ENCODE data around the gene CFAP53. TPM values are rescaled to one million over a fixed set of nuclear protein-coding genes. Genes with fewer than 3 reads are reported as not detected.
"Not testable (repeated sequence)": the region's sequence is repeated elsewhere in the genome, so short reads cannot be mapped to it uniquely, and the experiment has no call there.

The CFAP53 gene, protein sequence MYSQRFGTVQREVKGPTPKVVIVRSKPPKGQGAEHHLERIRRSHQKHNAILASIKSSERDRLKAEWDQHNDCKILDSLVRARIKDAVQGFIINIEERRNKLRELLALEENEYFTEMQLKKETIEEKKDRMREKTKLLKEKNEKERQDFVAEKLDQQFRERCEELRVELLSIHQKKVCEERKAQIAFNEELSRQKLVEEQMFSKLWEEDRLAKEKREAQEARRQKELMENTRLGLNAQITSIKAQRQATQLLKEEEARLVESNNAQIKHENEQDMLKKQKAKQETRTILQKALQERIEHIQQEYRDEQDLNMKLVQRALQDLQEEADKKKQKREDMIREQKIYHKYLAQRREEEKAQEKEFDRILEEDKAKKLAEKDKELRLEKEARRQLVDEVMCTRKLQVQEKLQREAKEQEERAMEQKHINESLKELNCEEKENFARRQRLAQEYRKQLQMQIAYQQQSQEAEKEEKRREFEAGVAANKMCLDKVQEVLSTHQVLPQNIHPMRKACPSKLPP
- total RNA-seq = not detected
- long read RNA-seq = 0 reads

DNA sequence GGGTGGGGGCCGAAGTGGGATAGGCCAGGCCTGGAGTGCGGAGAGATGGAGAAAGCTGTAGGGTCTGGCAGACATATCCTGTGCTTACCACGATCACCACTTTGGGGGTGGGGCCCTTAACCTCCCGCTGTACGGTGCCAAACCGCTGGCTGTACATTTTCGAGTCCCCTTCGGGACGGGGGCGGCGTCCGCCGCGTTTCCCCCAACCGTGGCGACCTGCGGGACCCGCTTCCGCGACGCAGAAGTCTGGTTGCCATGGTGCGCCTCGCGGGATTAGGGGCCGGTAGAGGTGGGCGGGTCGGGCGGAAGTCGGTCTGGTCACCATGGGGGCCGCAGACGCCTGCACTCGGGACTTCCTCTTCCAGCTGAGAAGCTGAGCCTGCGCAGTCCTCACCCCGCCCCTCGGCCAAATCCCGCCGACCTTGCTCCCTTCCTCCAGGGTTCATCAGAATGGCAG is at the start of gene CFAP53:
Gene CFAP53 (minus strand): TSS at position 248 of the 457 bp plus-strand sequence. CDS start 91 bp downstream, at position 157.
- peak; percentile 96 for DNase-seq (ENCODE audit: missing footprints)
- ATAC-seq = peak; percentile 98
- intact Hi-C loops (cut with DNase I) = no loop called here

DNA sequence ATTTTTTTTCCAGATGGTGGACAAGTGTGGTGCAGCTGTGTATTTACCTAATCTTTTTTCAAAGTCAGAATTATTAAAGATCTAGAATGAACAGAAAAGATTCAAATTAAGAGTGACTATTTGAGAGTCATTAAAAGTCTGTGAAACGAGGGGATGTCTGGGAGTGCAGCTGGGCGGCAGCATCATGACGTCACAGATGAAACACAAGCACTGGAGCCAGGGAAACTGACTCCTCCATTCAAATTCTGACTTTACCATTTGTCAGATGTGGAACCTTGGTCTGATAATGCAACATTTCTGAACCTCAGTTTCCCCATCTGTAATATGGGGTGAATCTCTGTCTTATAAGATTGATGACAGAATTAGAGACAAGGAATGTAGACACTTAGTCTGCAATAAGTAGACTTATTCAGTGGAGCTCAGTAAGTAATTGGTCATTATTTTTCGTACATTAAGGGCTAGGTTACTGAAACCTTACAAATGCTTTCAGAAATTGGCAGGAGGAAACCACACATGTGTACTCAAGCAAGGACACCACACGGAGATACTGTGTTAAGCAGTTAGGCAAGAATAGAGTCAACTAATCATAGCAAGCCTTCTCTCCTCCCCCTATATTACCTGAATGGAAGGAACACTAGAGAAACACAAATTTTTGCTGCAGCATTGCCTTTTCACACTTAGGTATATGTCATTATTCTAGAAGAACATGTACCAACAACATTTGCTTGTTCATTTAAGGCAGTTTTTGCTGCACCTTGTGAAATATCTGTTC is 49.0 kb upstream of the CFAP53 start:
- DNase-seq (ENCODE audit: missing footprints) = no peak
- ATAC-seq = no peak
- intact Hi-C loops (cut with DNase I) = no loop called here

DNA sequence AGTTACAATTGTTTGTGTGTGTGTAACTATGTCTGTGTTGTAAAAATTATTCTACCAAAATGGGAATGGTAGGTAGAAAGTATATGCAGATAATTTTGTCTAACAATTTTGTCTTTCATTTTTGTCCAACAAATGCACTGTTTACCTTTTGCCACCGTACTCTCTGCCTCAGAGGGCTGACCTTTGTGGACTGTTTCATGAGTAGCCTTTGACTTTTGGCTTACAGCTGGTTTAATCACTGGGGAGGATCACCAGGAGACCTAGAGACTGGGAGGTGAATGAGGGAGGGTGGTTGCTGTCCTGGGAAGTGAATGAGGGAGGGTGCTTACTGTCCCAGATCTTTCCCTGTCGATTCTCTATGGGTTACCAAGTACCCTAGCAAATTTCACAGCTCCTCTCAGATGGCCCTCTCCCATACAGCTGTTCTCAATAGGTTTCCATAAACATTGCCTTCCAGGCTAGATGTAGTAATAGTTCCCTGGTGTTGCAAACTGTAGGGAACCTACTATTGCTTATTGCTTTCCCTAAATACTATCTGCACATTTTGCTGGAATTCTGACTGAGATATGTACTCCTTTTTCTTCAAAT is 47.7 kb upstream of the CFAP53 start:
- no peak for DNase-seq (ENCODE audit: missing footprints)
- intact Hi-C loops (cut with DNase I) = no loop called here

DNA sequence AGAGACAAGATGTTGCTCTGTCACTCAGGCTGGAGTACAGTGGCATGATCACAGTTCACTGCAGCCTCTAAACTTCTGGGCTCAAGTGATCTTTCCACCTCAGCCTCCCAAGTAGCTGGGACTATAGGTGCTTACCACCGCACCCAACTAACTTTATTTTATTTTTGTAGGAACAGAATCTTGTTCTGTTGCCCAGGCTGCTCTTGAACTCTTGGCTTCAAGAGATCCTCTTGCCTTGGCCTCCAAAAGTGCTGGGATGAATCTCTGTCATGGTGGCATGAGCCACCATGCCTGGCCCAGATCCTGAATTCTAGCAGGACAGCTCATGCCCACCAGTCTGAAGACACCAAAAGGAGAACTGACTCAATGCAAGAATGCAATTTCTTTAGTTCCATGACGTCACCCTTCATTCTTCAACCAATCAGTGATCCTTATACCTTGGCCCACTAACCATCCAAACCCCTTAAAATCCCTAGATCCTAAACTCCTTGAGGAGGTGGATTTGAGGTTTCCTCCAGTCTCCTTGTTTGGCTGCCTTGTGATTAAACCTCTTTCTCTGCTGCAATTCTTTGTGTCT is 46.8 kb upstream of the CFAP53 start:
- DNase-seq (ENCODE audit: missing footprints) (no peak), ATAC-seq (no peak)
- intact Hi-C loops (cut with DNase I) = no loop called here

More for the DNA sequence above, 47.7 kb upstream of the CFAP53 start:
- no peak for ATAC-seq

DNA sequence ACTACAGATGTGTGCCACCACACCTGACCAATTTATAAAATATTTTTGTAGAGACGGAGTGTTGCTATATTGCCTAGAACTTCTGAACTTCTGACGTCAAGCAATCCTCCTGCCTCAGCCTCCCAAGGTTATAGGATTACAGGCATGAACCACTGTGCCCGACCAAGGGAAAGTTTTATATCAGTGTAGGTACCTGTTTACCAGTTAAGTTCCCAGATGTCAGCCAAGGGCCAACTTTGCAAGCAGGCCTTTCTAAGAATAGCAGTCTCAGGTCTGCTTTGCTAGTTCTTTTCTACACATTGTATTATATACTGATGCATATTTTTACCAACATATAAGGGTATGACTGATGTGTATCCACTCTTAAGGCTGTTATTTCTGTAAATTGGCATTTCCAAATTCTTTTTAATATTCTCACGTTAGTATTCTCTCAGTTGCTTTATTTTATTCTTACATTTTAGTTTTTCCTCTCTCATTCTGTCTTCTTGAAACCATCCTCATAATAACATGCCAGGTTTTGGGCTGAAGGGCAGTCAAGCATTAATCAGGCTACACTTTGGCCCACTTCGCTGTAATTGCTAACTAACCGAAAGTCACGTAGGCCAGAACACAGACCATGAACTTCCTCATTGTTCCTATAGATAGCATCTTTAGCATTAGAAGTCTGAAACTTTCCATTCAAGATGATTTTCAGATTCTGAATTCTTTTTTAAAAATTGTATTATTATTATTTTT is 46.2 kb upstream of the CFAP53 start:
- intact Hi-C loops (cut with DNase I) = no loop called here
- no peak for ATAC-seq
- no peak for DNase-seq (ENCODE audit: missing footprints)

DNA sequence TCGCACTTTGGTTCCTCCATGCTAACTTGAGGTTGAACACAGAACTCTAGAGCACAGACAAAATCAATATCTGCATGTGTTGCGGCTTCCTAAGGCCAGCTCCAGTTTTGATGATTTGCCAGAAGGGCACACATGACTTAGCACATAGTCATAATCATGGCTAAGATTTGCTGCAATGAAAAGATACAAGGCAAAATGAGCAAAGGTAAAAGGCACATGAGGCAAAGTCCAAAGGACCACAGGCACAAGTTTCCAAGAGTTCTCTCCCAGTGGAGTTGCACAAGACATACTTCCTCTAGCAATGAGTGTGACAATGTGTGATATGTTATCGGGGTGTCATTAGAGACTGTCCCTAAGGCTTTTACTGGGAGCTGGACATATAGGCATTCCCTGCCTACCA is 45.4 kb upstream of the CFAP53 start:
- ATAC-seq (no peak), DNase-seq (ENCODE audit: missing footprints) (no peak)
- intact Hi-C loops (cut with DNase I) = no loop called here

DNA sequence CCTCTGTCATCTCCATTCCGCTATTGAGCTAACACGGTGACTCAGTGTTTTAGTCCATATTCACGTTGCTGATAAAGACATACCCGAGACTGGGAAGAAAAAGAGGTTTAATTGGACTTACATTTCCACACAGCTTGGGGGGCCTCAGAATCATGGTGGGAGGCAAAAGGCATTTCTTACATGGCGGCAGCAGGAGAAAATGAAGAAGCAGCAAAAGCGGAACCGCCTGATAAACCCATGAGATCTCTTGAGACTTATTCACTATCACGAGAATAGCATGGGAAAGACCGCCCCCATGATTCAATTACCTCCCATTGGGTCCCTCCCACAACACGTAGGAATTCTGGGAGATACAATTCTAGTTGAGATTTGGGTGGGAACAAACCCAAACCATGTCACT is 43.8 kb upstream of the CFAP53 start:
- no peak for DNase-seq (ENCODE audit: missing footprints)
- intact Hi-C loops (cut with DNase I) = no loop called here
- no peak for ATAC-seq

DNA sequence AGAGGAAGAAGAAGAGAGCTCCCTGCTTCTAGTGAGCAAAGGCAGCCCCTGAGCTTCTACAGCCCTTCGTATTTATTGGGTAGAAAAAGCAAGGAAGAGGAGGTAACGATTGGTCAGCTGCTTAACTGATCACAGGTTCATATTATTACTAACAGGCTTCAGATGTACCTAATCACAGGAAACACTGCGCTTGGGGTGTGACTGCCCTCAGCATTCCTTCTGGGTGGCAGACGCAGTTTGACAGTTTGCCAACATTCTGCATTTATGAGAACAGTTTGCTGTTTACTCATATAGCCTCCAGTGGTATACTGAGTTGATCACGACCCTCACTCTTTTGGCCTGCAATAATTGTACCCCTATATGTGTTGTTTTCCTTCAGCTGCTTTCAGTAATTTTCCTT is 42.6 kb upstream of the CFAP53 start:
- intact Hi-C loops (cut with DNase I); DNase-seq (ENCODE audit: missing footprints); ATAC-seq: not testable (repeated sequence)

DNA sequence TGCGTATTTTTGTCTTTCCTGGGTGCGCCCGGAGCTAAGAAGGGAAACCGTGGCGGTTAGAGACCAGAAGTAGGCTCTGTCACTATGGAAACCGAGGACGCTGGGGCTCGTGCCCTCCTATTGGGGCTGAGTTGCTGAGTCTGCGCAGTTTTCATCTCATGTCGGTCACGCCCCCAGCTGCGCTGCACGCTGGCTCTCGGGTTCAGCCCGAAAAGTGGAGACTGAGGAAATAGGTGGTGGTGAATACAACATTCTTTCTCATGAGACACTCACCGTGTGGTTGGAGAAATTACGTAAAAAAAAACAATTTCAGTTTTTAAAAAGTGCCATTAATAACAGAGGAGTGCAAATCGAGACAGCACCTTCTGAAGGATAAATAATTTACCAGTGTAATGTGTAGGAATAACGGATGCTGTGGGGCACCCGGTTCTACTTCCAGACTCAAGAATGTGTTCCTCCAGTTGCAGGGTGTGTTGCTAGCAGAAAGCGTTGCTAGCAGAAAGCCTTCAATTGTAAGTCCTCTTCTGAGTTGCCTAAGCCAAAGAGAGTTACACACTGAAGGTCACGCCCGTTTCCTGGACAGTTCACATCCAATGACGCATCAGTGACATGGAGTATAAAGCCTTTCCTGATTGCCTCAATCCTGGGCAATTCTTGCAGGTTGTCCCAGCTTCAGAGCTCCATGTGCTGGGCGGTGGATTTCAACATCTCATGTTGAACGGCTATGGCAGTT is 41.6 kb upstream of the CFAP53 start:
- ATAC-seq (peak; percentile 98), DNase-seq (ENCODE audit: missing footprints) (peak; percentile 96)
- intact Hi-C loops (cut with DNase I) = no loop called here

DNA sequence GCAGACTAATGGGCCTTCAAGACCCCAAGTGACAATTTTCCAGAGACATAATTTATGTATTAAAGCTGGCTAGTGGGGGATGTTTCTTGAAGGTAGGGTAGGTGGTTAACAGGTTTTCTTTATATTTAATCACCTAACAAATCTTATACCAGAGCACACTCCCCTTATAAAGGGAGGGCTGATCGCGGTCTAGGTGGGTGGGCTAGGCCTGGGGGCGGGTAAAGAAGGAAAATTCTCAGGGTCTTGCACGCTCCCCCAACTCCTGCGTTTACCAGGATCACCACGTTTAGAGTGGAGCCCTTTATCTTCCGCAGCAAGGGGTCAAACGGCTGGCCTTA is 41.1 kb upstream of the CFAP53 start:
- ATAC-seq (peak; percentile 18), DNase-seq (ENCODE audit: missing footprints) (no peak)
- intact Hi-C loops (cut with DNase I) = no loop called here

DNA sequence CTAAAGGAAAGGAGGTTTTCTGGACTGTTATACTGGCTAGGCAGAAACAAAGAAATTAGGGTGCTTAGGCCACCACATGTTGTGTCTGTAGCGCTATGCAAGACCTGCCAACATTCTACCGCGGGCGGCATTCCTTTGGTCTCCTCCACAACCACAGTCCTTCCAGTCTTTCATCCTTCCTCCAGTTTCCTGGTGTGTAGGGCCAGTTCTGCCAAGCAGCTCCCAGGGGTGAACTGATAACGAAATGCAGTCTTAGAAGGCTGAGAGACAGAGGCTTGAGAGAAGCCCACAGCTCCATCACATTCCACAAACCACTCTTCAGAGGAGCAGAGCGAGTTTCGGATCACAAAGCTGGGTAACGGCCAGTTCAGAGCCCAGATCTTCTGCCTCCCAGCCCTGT is 40.6 kb upstream of the CFAP53 start:
- DNase-seq (ENCODE audit: missing footprints) = peak; percentile 68
- ATAC-seq = no peak
- intact Hi-C loops (cut with DNase I) = no loop called here

DNA sequence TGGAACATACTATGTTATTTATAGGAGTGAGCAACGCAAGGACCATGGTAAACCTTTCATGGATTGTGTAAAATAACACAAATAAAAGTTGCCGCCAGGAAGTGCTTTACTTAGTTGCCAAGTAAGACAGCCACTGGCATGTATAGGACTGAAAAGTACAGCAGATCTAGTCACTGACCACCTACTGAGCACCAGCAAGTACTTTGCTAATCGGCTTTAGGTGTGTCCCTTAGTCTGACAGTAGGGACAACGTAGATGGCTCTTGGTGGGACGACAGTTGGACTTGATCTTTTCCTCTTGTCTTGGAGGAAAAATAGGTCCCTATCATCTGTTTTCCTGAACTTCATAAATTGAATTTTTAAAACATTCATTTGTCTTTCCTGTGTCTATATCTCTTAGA is 34.8 kb upstream of the CFAP53 start:
- intact Hi-C loops (cut with DNase I) = no loop called here
- ATAC-seq (no peak), DNase-seq (ENCODE audit: missing footprints) (no peak)

DNA sequence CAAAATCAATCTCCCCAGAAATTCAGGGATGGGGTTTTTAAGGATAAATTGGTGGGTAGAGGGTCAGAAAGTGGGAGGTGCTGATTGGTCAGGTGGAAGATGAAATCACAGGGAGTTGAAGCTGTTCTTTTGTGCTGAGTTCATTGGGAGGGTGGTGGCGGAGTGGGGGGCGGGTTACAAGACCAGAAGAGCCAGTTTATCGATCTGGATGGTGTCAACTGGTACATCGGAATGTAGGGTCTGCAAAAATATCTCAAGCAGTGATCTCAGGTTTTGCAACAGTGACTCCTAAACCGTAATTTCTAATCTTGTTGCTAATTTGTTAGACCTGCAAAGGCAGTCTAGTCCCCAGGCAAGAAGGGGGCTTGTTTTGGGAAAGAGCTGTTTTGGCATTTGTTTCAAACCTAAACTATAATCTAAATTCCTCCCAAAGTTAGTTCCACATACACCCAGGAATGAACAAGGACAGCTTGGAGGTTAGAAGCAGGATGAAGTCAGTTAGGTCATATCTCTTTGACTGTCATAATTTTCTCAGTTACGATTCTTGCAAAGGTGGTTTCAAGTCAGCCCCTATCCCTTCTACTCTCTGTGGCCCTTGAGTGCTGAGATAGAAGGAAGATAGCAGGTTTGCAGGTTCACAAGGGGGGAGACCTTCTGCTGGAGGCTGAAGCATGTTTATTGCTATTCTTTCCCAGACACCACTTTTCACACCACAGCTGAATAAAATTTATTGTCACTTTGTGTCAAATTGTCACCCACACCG is 33.5 kb upstream of the CFAP53 start:
- no peak for ATAC-seq
- intact Hi-C loops (cut with DNase I) = no loop called here

DNA sequence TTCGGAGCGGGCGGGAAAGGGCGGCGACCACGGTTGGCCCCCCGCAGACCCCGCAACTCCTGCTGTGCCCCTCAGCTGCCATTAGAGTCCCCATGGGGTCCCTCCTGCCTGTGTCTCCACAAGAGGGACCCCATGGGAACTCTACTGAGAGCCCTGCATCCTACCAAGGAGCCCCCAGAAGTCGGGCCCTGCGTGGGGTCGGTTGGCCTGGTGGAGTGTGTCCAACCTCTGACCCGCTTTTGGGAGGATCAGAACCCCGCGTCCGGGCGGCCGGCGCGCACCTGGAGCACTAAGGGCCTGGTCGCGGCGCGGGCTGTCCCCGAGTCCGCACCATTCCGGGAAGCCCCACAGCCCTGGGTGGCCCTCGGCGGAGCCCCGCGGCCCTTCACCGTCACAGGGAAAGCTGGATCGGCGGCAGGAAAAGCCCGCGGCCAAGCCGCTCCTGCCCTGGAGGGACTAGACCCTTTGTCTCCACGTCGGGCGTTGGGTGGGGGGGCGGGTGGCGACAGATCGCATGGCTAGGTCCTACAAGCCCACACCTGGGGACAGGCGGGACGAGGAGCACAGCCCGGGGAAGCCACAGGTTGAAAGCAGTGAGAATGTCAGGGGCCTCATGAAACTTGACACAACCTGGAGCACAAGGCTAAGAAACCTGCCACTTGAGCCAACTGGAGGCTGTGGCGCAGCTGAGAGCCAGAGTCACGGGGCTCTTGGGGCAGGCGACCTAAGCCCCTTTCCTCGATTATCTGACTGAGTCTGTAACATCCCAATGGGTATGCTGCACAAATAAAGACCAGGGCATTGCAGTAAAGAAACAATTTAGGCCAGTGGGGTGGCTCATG is 32.4 kb upstream of the CFAP53 start:
- intact Hi-C loops (cut with DNase I) = no loop called here
- ATAC-seq (no peak), DNase-seq (ENCODE audit: missing footprints) (no peak)

More for the DNA sequence above, 33.5 kb upstream of the CFAP53 start:
- DNase-seq (ENCODE audit: missing footprints) = no peak

DNA sequence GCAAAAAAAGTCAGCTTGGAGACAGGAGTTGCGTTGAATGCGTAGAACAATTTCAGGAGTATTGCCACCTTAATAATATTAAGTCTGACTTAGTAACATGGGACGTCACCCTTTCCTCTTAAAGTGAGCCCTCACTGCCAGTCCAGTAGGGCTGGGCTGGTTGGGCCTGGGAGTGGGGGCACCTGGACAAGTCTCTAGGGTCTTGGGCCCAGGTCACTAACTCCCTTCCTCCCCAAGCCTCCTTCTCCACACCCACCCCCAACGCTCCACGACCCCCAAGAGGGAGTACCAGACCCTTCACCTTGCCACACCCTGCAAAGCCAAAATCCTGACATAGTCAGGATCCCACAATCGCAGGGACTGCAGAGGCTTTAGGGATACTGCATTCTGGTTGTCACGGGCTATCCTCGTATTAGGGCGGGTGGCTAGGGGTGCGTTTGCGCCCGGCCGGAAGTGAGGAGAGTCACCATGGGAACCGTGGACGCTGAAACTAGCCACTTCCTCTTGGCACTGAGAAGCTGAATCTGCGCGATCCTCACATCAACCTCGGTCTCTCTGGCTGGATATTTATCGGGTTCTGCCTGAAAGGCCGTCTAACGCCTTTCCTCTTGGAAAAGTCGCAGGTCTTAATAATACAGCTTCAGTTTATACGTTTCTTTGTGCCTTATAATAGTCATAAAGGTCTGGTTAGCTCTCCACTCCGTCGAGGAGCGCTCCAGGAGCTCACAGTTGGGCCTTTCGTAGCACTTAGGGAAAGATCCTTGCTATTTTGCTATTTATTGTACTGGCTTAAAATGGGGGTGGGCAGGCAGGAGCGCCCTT is 31.5 kb upstream of the CFAP53 start:
- intact Hi-C loops (cut with DNase I) = no loop called here
- ATAC-seq = peak; percentile 89

DNA sequence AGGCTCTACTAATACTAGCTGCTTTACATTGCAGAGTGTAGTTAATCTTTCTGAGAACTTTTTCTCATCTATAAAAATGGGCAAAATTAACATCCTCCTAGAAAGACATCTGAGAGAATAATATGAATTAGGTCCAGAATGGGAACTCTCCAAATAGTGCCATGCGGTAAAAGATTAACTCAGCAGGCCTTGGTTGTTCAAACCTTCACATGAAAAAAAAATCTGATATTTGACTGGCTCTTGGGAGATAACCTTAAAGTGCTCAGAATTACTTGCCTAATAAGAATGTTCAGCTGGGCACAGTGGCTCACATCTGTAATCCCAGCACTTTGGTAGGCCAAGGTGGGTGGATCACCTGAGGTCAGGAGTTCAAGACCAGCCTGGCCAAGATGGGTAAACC is 26.7 kb upstream of the CFAP53 start:
- ATAC-seq (no peak), DNase-seq (ENCODE audit: missing footprints) (no peak)
- intact Hi-C loops (cut with DNase I) = no loop called here

More for the DNA sequence above, 31.5 kb upstream of the CFAP53 start:
- peak; percentile 86 for DNase-seq (ENCODE audit: missing footprints)
